Measurements from ENCODE around the gene FCN3. TPM values are rescaled to one million over a fixed set of nuclear protein-coding genes. Genes with fewer than 3 reads are reported as not detected.
A peak's percentile ranks its signal among the peaks of the same experiment; 100 is the strongest.

The FCN3 gene
- total RNA-seq, 2 donors from 2014 or later, result 0.26 TPM; not detected in 1

GRCh38 chr1:27394925-27395324 is 20.3 kb upstream of the FCN3 start:
- H3K4me1 Mint-ChIP-seq, result peaks cover 30% of the 10 kb centered on the region
- no peak overlapping the region for H3K4me3 Mint-ChIP-seq
- H3K27me3 Mint-ChIP-seq (ENCODE audit: insufficient read depth), result no peaks in the 10 kb centered on the region
- no peak for TF ChIP-seq CTCF (conservative IDR thresholded peaks at IDR 0.05)
- WGBS, 2 experiments (ENCODE audit: insufficient coverage in 1 of 2, insufficient read length in 1 of 2), result 89 to 100% methylated on average over 1 of the region's 1 CpG
- Histone ChIP-seq H3K27me3 (ENCODE audit: control insufficient read depth, insufficient read depth, low read length, poor library complexity, severe bottlenecking) (no peaks in the 10 kb centered on the region), H3K9ac (ENCODE audit: extremely low read depth, low read length, poor library complexity, severe bottlenecking) (no peak overlapping the region), H3K9me3 (ENCODE audit: control insufficient read depth, low read length) (no peaks in the 10 kb centered on the region), H3K36me3 (ENCODE audit: control insufficient read depth, insufficient read depth, low read length) (no peaks in the 10 kb centered on the region), H3K4me3 (ENCODE audit: low read length) (no peak overlapping the region), H3K4me1 (ENCODE audit: control insufficient read depth, insufficient read depth, low read length) (peaks cover 9% of the 10 kb centered on the region), H3K27ac (ENCODE audit: low read depth, low read length) (no peak overlapping the region)
- H3K36me3 Mint-ChIP-seq (ENCODE audit: low read depth), result no peaks in the 10 kb centered on the region
- DNase-seq, result no peak
- H3K27ac Mint-ChIP-seq, result peak overlapping the region; percentile 81
- H3K9me3 Mint-ChIP-seq, result no peaks in the 10 kb centered on the region

GRCh38 chr1:27394282-27394658 is 19.6 kb upstream of the FCN3 start:
- Histone ChIP-seq H3K4me3 (ENCODE audit: low read length) (no peak overlapping the region), H3K27ac (ENCODE audit: low read depth, low read length) (no peak overlapping the region), H3K9ac (ENCODE audit: extremely low read depth, low read length, poor library complexity, severe bottlenecking) (no peak overlapping the region), H3K4me1 (ENCODE audit: control insufficient read depth, insufficient read depth, low read length) (peaks cover 7% of the 10 kb centered on the region), H3K36me3 (ENCODE audit: control insufficient read depth, insufficient read depth, low read length) (no peaks in the 10 kb centered on the region), H3K27me3 (ENCODE audit: control insufficient read depth, insufficient read depth, low read length, poor library complexity, severe bottlenecking) (no peaks in the 10 kb centered on the region), H3K9me3 (ENCODE audit: control insufficient read depth, low read length) (no peaks in the 10 kb centered on the region)
- Mint-ChIP-seq H3K36me3 (ENCODE audit: low read depth) (no peaks in the 10 kb centered on the region), H3K4me3 (no peak overlapping the region), H3K4me1 (peaks cover 24% of the 10 kb centered on the region), H3K27ac (no peak overlapping the region), H3K27me3 (ENCODE audit: insufficient read depth) (no peaks in the 10 kb centered on the region), H3K9me3 (no peaks in the 10 kb centered on the region)
- DNase-seq, result no peak
- WGBS, 2 experiments (ENCODE audit: insufficient coverage in 1 of 2, insufficient read length in 1 of 2), result 94 to 97% methylated on average over 9 of the region's 9 CpGs
- no peak for TF ChIP-seq CTCF (conservative IDR thresholded peaks at IDR 0.05)

- no peaks in the 10 kb centered on the region for H3K36me3 ChIP-seq (ENCODE audit: control insufficient read depth, insufficient read depth, low read length)
- no peak overlapping the region for H3K4me3 ChIP-seq (ENCODE audit: low read length)
These were observed 19.1 kb upstream of the FCN3 start for GRCh38 chr1:27393641-27394281.

More at GRCh38 chr1:27393641-27394281, 19.1 kb upstream of the FCN3 start:
- Histone ChIP-seq H3K27ac (ENCODE audit: low read depth, low read length) (no peak overlapping the region), H3K27me3 (ENCODE audit: control insufficient read depth, insufficient read depth, low read length, poor library complexity, severe bottlenecking) (no peaks in the 10 kb centered on the region), H3K4me1 (ENCODE audit: control insufficient read depth, insufficient read depth, low read length) (peaks cover 7% of the 10 kb centered on the region), H3K9me3 (ENCODE audit: control insufficient read depth, low read length) (no peaks in the 10 kb centered on the region), H3K9ac (ENCODE audit: extremely low read depth, low read length, poor library complexity, severe bottlenecking) (no peak overlapping the region)
- DNase-seq, result peak; percentile 53
- Mint-ChIP-seq H3K4me3 (peak overlapping the region; percentile 85), H3K9me3 (no peaks in the 10 kb centered on the region), H3K36me3 (ENCODE audit: low read depth) (no peaks in the 10 kb centered on the region), H3K4me1 (peaks cover 18% of the 10 kb centered on the region), H3K27me3 (ENCODE audit: insufficient read depth) (no peaks in the 10 kb centered on the region), H3K27ac (no peak overlapping the region)
- 95 to 98% methylated on average over 10 to 18 of the region's 18 CpGs for WGBS, 2 experiments (ENCODE audit: insufficient coverage in 1 of 2, insufficient read length in 1 of 2)
- TF ChIP-seq CTCF (conservative IDR thresholded peaks at IDR 0.05), result no peak

Data from endodermal cell (in vitro differentiated cells).